ENCODE data around the gene ZDHHC7. TPM values are rescaled to one million over a fixed set of nuclear protein-coding genes. Genes with fewer than 3 reads are reported as not detected.
"Not testable (repeated sequence)": the region's sequence is repeated elsewhere in the genome, so short reads cannot be mapped to it uniquely, and the experiment has no call there.

The ZDHHC7 gene
- total RNA-seq, 1 donor from 2014 or later, result 26.9 TPM

- intact Hi-C loops (cut with micrococcal nuclease), result loop anchor here (2.0 kb wide), 1 partner anchor 27 kb away; no protein-coding TSS in a partner anchor
- POLR2A ChIA-PET, result interaction anchor here (1.7 to 2.2 kb wide), 2 partner anchors 29 to 45 kb away, joined by 4 to 5 read pairs; partner anchors contain the start of genes KIAA0513 and ZDHHC7
- Mint-ChIP-seq H3K9me3 (no peaks in the 10 kb centered on the region), H3K4me1 (peaks cover 38% of the 10 kb centered on the region), H3K27me3 (peaks cover 6% of the 10 kb centered on the region), H3K36me3 (ENCODE audit: low read depth) (no peaks in the 10 kb centered on the region), H3K4me3 (peak overlapping the region; percentile 78), H3K27ac (no peak overlapping the region)
- ATAC-seq (ENCODE audit: low read depth) (no peak), DNase-seq (no peak)
- TF ChIP-seq, protein P1, sequence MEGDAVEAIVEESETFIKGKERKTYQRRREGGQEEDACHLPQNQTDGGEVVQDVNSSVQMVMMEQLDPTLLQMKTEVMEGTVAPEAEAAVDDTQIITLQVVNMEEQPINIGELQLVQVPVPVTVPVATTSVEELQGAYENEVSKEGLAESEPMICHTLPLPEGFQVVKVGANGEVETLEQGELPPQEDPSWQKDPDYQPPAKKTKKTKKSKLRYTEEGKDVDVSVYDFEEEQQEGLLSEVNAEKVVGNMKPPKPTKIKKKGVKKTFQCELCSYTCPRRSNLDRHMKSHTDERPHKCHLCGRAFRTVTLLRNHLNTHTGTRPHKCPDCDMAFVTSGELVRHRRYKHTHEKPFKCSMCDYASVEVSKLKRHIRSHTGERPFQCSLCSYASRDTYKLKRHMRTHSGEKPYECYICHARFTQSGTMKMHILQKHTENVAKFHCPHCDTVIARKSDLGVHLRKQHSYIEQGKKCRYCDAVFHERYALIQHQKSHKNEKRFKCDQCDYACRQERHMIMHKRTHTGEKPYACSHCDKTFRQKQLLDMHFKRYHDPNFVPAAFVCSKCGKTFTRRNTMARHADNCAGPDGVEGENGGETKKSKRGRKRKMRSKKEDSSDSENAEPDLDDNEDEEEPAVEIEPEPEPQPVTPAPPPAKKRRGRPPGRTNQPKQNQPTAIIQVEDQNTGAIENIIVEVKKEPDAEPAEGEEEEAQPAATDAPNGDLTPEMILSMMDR (IDR thresholded peaks at IDR 0.05), result no peak
- CTCF ChIA-PET, result interaction anchor here (1.0 kb wide), 1 partner anchor 30 kb away, joined by 4 read pairs; no protein-coding TSS in a partner anchor
Measured at GRCh38 chr16:85056211-85056748, 44.9 kb upstream of the ZDHHC7 start.

- ATAC-seq (ENCODE audit: low read depth), result peak; percentile 89
- TF ChIP-seq, protein P1 (IDR thresholded peaks at IDR 0.05), result no peak
- Mint-ChIP-seq H3K27ac (peak overlapping the region; percentile 84), H3K4me3 (peak overlapping the region; percentile 78), H3K4me1 (peaks cover 38% of the 10 kb centered on the region), H3K9me3 (no peaks in the 10 kb centered on the region), H3K27me3 (peaks cover 8% of the 10 kb centered on the region), H3K36me3 (ENCODE audit: low read depth) (no peaks in the 10 kb centered on the region)
- ChIA-PET CTCF (interaction anchor here (1.0 kb wide), 1 partner anchor 31 kb away, joined by 4 read pairs; no protein-coding TSS in a partner anchor), POLR2A (interaction anchor here (1.7 to 2.2 kb wide), 2 partner anchors 28 to 44 kb away, joined by 4 to 5 read pairs; partner anchors contain the start of genes KIAA0513 and ZDHHC7)
- DNase-seq, result no peak
- intact Hi-C loops (cut with micrococcal nuclease), result loop anchor here (2.0 kb wide), 2 partner anchors 27 kb away; no protein-coding TSS in a partner anchor
Measured at GRCh38 chr16:85055493-85056210, 44.3 kb upstream of the ZDHHC7 start.

GRCh38 chr16:85054948-85055492 is 43.7 kb upstream of the ZDHHC7 start:
- DNase-seq (no peak), ATAC-seq (ENCODE audit: low read depth) (no peak)
- TF ChIP-seq, protein P1 (IDR thresholded peaks at IDR 0.05), result no peak
- intact Hi-C loops (cut with micrococcal nuclease), result loop anchor here (2.0 kb wide), 1 partner anchor 26 kb away; no protein-coding TSS in a partner anchor
- CTCF ChIA-PET, result no interaction called here
- no peaks in the 10 kb centered on the region for H3K36me3 Mint-ChIP-seq (ENCODE audit: low read depth)
- POLR2A ChIA-PET, result interaction anchor here (1.7 to 2.2 kb wide), 2 partner anchors 28 to 44 kb away, joined by 4 to 5 read pairs; partner anchors contain the start of genes KIAA0513 and ZDHHC7
- H3K27ac Mint-ChIP-seq, result peak overlapping the region; percentile 84
- H3K9me3 Mint-ChIP-seq, result no peaks in the 10 kb centered on the region
- H3K4me1 Mint-ChIP-seq, result peaks cover 38% of the 10 kb centered on the region
- peaks cover 10% of the 10 kb centered on the region for H3K27me3 Mint-ChIP-seq
- H3K4me3 Mint-ChIP-seq, result peak overlapping the region; percentile 78

DNA sequence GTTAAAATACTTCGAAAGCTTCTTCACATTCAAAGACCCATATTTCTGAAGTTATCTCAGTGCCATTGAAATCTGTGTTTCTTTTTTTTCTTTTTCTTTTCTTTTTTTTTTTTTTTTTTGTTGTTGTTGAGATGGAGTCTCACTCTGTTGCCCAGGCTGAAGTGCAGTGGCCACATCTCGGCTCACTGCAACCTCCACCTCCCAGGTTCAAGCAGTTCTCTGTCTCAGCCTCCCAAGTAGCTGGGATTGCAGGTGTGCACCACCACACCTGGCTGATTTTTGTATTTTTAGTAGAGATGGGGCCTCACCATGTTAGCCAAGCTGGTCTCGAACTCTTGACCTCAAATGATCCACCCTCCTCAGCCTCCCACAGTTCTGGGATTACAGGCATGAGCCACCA is 43.0 kb upstream of the ZDHHC7 start:
- intact Hi-C loops (cut with micrococcal nuclease), result loop anchor here (2.0 kb wide), 1 partner anchor 26 kb away; no protein-coding TSS in a partner anchor

DNA sequence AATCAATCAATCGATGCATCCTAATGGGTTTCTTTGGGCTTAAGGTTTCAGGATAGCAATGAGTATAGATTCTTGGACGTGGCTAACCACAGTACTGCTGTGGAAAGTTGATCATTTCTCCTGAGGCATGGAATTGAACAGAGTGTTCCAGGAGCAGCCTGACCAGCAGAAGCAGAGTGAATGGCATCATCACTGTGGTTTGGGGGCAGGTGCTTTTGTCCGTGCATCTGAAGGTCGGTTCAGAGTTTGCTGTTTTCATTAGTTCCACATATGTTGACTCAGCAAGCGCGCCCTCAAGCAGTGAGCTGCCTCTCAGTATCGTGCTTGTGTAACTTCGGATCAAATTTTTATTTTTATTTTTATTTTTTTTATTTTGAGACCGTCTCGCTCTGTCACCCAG is 41.2 kb upstream of the ZDHHC7 start:
- ChIA-PET CTCF (no interaction called here), POLR2A (no interaction called here)
- ATAC-seq (ENCODE audit: low read depth), result no peak
- no peak for DNase-seq
- TF ChIP-seq, protein P1 (IDR thresholded peaks at IDR 0.05), result no peak
- Mint-ChIP-seq H3K4me3 (no peak overlapping the region), H3K27ac (no peak overlapping the region), H3K4me1 (peaks cover 28% of the 10 kb centered on the region), H3K9me3 (no peaks in the 10 kb centered on the region), H3K36me3 (ENCODE audit: low read depth) (no peaks in the 10 kb centered on the region), H3K27me3 (peaks cover 27% of the 10 kb centered on the region)
- intact Hi-C loops (cut with micrococcal nuclease), result no loop called here

More for the DNA sequence above, 43.0 kb upstream of the ZDHHC7 start:
- not testable (repeated sequence) for H3K4me3 Mint-ChIP-seq; H3K27ac Mint-ChIP-seq; H3K9me3 Mint-ChIP-seq; DNase-seq; ATAC-seq (ENCODE audit: low read depth); H3K36me3 Mint-ChIP-seq (ENCODE audit: low read depth)
- ChIA-PET CTCF (interaction anchor here (0.7 kb wide), 1 partner anchor 12 kb away, joined by 3 read pairs; no protein-coding TSS in a partner anchor), POLR2A (interaction anchor here (1.7 kb wide), 1 partner anchor 43 kb away, joined by 4 read pairs; the partner anchor contains the start of gene ZDHHC7)
- Mint-ChIP-seq H3K4me1 (peaks cover 38% of the 10 kb centered on the region), H3K27me3 (peaks cover 14% of the 10 kb centered on the region)

Data from activated B cell treated with CpG ODN at 0.5 μM for 24 hours (primary cell).